PC-3 (cell line): ENCODE data around the gene SEPTIN1.

ENCODE experiments used
- CTCF ChIP-seq: fragments of 300-600 bp; sonication (generic); conservative IDR thresholded peaks from 2 replicates; pipeline ENCODE4 v1.5.1; 2017; ENCODE audit warnings: antibody characterized with exemption, low read depth, mild to moderate bottlenecking, low read length
- EZH2 ChIP-seq: fragments of 300-600 bp; sonication (generic); IDR thresholded peaks from one replicate; pipeline ENCODE4 v1.6.1; 2017; ENCODE audit warnings: antibody characterized with exemption, mild to moderate bottlenecking, low read length; ENCODE audit not compliant: unreplicated experiment

- TF ChIP-seq CTCF, result no peak; the same call in 1 of the 2 replicates
- no peak for TF ChIP-seq EZH2
These were observed 11.7 kb downstream of the SEPTIN1 start, which contains the start of gene TBC1D10B for GRCh38 chr16:30370456-30371247.
